ENCODE results near the gene TSC2.

The TSC2 gene

DNA sequence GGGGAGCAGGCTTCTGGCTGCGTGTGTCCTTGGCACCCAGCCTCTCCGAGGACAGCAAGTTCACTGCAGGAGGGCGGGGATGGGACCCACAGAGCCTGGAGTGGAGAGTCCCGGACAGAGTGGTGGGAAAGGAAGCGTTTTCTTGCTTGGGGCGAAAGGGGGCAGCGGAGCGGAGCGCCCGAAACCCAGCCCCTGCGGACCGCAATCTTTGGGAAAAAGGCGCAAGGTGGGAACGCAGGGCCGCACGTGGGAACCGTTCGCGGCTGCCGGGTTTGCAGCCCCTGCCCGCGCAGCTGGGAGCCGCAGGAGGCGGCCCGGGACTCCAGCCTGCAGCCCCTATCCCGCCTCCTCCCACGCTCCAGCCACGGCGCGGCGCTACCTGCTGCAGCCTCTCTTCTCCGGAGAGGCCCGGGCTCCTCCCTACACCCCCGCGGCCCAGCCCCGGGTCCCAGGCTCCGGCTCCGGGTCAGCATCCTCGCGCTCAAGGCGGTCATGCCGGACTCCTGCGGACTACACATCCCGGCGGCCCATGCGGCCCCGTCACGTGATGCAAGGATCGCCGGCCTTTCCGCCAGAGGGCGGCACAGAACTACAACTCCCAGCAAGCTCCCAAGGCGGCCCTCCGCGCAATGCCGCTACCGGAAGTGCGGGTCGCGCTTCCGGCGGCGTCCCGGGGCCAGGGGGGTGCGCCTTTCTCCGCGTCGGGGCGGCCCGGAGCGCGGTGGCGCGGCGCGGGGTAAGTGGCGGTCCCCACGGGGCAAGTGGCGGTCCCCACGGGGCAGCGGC is at the start of gene TSC2, which contains the start of gene NTHL1:
Gene TSC2, plus strand, starts transcription at position 656 of the 786 bp plus-strand sequence. CDS start 631 bp downstream, outside the sequence.
Gene NTHL1, minus strand, starts transcription at position 505 of the 786 bp plus-strand sequence. Its CDS starts 11 bp downstream, at position 494.
- DNase-seq, result peak; percentile 98
- in situ Hi-C loops (cut with HindIII; ENCODE audit: low pct_ligation_motif_present, low pct_unique_long_range_greater_than_20kb, low sequenced_read_pairs), result no loop called here

DNA sequence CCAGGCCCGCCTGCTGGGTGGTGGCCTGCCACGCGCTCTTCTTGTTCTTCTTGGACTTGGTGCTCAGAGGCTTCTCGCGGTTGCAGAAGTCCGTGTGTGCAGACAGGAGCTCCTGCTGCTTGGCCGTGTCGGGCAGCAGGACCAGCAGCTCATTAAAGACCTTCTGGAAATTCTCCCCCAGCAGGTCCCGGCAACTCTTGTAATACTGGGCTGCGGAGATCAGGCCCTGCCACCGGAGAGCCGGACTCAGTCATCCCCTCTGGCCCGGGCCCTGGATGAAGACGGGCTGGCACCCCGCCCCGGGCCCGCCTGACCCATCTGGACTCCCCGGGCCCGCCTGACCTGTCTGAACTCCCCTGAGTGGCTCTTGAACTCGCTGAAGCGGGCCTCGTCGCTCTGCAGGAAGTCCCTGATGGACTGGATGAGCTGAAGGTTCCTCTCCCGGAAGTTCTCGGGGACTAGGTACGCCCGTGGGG is 49.4 kb upstream of the TSC2 start:
- in situ Hi-C loops (cut with HindIII; ENCODE audit: low pct_ligation_motif_present, low pct_unique_long_range_greater_than_20kb, low sequenced_read_pairs), result no loop called here
- no peak for DNase-seq

DNA sequence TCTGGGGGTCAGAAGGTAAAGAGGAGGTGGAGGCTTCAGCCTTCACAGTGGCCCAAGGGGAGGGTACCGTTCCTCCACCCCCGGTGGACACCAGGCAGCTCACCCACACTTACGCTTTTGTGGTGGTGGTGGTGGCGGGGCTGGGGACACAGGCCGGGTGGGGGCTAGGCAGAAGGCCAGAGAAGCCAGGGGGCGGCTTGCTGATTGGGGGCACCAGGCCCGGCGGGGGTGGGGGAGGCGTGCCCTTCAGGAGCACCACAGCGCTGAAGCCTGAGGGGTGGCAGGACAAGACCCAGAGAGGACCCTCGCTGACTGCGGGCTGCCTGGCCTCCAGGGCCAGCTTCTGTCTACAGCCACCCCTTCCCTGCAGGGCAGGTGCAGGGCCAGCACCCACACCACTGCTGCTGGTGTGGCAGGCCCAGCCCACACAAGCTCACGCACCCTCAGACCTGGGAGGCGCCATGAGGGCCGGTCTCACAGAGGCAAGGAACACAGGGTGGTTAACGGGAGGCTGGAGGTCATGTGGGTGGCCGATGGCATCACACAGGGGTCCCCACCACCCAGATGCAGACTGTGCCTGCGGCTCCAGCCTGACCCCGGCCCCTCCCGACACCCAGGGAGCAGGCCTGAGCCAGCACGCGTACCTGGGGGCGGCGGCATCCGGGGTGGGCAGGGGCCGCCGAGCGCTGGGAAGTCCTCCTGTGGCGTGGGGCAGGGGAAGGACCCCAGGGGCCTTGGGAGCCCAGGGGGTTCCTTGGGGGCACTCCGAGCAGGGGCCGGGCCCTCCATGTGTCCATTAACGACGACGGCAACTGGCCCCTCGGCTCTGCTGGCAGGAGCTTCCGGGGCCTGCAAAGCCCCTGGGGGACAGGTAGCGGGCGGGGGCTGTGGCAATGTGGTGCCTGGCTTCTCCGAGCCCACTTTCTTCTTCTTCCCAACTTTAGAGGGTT is 48.7 kb upstream of the TSC2 start:
- DNase-seq, result no peak
- in situ Hi-C loops (cut with HindIII; ENCODE audit: low pct_ligation_motif_present, low pct_unique_long_range_greater_than_20kb, low sequenced_read_pairs), result no loop called here

DNA sequence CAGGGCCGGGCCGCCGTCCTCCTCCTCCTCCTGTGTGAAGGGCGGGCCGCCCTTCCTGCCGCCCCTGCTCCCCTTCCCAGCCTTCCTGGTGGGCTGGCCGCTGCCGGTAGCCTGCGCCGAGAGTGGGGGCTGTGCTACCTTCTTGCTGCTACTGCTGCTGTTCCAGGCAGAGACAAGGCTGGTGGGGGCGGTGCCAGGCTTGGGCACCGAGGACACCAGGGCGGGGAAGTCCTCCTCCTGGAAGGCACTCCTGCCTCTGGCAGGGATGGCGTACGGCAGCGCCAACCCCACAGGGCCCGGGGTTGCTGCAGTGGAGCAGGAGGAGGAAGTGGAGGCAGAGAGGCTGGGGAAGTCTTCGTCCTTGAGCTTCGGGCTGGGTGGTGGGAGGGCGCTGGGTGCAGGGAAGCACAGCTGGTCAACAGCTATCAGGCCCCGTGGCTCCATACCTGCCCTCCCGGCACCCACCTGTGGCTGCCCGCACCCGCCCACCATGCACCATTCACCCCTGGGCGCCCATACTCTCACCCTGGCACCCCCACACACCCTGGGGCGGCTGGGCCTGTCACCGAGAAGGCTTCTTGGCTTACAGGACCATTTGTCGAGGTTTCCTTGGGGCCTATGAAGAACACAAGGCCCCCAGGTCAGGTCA is 47.8 kb upstream of the TSC2 start:
- no peak for DNase-seq
- in situ Hi-C loops (cut with HindIII; ENCODE audit: low pct_ligation_motif_present, low pct_unique_long_range_greater_than_20kb, low sequenced_read_pairs), result no loop called here

- DNase-seq, result no peak
- in situ Hi-C loops (cut with HindIII; ENCODE audit: low pct_ligation_motif_present, low pct_unique_long_range_greater_than_20kb, low sequenced_read_pairs), result no loop called here
Measured at GRCh38 chr16:2001035-2001434, 46.8 kb upstream of the TSC2 start.

- in situ Hi-C loops (cut with HindIII; ENCODE audit: low pct_ligation_motif_present, low pct_unique_long_range_greater_than_20kb, low sequenced_read_pairs), result no loop called here
- no peak for DNase-seq
Measured at GRCh38 chr16:2001456-2002355, 46.1 kb upstream of the TSC2 start.

DNA sequence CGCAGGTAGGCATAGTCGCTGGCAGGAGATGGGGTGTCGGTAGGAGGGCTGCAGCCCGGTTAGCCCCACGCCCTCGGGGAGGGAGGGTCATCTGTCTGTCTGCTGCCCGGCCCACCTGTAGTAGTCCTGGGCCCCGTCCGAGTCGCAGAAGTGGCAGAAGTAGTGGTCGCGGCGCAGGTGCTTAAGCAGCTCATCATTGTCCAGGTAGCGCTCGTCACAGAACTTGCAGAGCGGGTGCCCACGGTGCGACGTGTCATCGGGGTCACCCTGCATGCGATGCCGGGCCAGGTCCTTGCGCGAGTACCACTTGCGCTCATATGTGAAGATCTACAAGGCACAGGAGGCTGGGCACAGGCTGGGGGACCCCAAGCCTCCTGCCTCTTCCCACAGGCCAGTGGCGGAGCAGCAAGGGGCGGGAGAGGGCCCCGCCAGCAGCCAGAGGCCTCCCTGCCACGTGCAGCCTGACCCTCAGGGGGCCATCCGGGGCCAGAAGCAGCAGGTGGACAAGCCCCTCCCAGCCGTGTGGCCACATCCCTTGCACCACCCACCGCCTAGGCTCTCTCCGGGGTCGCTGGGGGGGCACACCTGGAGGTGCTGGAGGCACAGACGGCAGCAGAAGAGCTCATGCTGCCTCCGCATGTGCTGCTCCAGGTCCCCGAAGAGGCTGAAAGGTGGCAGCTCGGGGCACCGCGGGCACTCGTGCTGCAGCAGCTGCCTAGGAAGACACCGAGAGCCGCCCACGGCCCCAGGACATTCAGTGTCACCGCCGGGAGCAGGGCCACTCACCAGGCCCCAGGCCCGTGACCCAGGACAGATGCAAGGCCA is 45.2 kb upstream of the TSC2 start:
- no peak for DNase-seq
- in situ Hi-C loops (cut with HindIII; ENCODE audit: low pct_ligation_motif_present, low pct_unique_long_range_greater_than_20kb, low sequenced_read_pairs), result no loop called here

GRCh38 chr16:2003231-2003826 is 44.5 kb upstream of the TSC2 start:
- DNase-seq, result no peak
- in situ Hi-C loops (cut with HindIII; ENCODE audit: low pct_ligation_motif_present, low pct_unique_long_range_greater_than_20kb, low sequenced_read_pairs), result no loop called here

- DNase-seq, result peak; percentile 95
- in situ Hi-C loops (cut with HindIII; ENCODE audit: low pct_ligation_motif_present, low pct_unique_long_range_greater_than_20kb, low sequenced_read_pairs), result no loop called here
Measured at GRCh38 chr16:2003827-2004641, 43.8 kb upstream of the TSC2 start.

DNA sequence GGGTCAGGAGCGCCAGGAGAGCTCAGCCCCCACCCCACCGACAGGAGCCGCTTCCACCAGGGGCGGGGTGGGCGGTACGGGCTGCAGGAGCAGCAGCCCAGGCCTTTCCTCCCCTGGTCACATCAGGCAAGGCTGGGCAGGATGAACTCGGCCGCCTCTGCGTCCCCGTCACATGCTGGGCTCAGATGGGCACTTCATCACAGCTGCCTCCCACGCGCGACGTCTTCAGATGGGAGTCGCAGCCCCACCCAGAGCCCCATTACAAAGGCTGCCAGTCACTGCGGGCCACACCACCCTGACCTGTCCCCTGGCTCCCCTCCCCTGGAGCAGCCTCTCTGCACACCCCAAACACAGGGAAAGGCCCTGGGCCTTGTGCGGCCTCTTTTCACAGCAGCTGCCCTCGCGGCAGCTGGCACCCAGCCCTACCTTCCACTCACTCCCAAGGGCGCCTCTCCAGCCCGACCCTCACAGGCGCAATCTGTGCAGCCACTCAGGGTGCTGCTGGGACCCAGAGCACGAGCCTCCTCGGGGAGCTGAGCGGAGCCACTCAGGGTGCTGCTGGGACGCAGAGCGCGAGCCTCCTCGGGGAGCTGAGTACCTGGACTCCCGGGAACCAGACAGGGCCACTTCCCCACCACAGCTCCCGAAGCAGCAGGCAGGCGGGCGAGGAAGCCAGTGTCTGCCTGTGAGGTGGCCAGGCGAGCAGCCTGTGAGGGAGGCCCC is 42.8 kb upstream of the TSC2 start:
- DNase-seq, result no peak
- in situ Hi-C loops (cut with HindIII; ENCODE audit: low pct_ligation_motif_present, low pct_unique_long_range_greater_than_20kb, low sequenced_read_pairs), result no loop called here

GRCh38 chr16:2005646-2006045 is 42.1 kb upstream of the TSC2 start:
- in situ Hi-C loops (cut with HindIII; ENCODE audit: low pct_ligation_motif_present, low pct_unique_long_range_greater_than_20kb, low sequenced_read_pairs), result no loop called here
- no peak for DNase-seq

GRCh38 chr16:2006317-2006716 is 41.5 kb upstream of the TSC2 start:
- no peak for DNase-seq

GRCh38 chr16:2007081-2007836 is 40.5 kb upstream of the TSC2 start:
- in situ Hi-C loops (cut with HindIII; ENCODE audit: low pct_ligation_motif_present, low pct_unique_long_range_greater_than_20kb, low sequenced_read_pairs), result no loop called here

More at GRCh38 chr16:2006317-2006716, 41.5 kb upstream of the TSC2 start:
- in situ Hi-C loops (cut with HindIII; ENCODE audit: low pct_ligation_motif_present, low pct_unique_long_range_greater_than_20kb, low sequenced_read_pairs), result no loop called here

DNA sequence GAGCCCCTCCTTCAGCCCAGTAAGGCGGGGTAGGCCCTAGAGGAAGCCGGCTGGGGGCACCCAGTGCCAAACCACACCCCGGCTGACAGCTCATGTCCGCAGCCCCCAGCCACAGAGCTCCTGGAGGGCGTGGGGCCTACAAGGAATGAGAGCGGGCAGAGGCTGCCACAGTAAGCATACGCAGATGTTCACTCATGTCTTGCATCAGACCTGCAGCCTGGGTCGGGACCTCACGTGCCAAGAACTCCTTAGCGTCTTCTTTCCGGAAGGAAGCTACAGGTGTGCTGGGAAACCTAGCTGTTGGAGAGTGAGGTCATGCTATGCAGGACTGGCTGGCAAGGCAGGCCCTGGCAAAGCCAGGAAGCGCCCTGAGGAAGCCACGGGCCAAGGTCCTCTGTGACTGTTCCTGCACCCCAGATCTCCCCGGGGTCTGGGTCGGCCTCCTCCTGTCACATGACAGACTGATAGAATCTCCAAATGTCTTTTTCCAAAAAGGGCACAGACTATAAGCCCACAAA is 39.7 kb upstream of the TSC2 start:
- in situ Hi-C loops (cut with HindIII; ENCODE audit: low pct_ligation_motif_present, low pct_unique_long_range_greater_than_20kb, low sequenced_read_pairs), result no loop called here
- DNase-seq, result no peak

More at GRCh38 chr16:2007081-2007836, 40.5 kb upstream of the TSC2 start:
- DNase-seq, result no peak

All from ACHN (cell line).